Activated naive CD8-positive, alpha-beta T cell treated with anti-CD3 and anti-CD28 coated beads for 36 hours (primary cell): Measurements from ENCODE around the gene CHD3. TPM values are rescaled to one million over a fixed set of nuclear protein-coding genes. Genes with fewer than 3 reads are reported as not detected.
A peak's percentile ranks its signal among the peaks of the same experiment; 100 is the strongest.

Experiments used
- DNase-seq: peaks from one replicate; pipeline ENCODE4 v3.0.0; 2021
- H3K27ac Mint-ChIP-seq: one replicate; pipeline ENCODE4 v1.8.0; 2022; ENCODE audit warnings: mild to moderate bottlenecking, moderate library complexity, mixed read lengths
- H3K27me3 Mint-ChIP-seq: one replicate; pipeline ENCODE4 v1.8.0; 2022; ENCODE audit warnings: mild to moderate bottlenecking, mixed read lengths
- H3K36me3 Mint-ChIP-seq: one replicate; pipeline ENCODE4 v1.8.0; 2021; ENCODE audit warnings: mild to moderate bottlenecking, mixed read lengths
- H3K4me1 Mint-ChIP-seq: one replicate; pipeline ENCODE4 v1.8.0; 2021; ENCODE audit warnings: mixed read lengths
- H3K4me3 Mint-ChIP-seq: one replicate; pipeline ENCODE4 v1.8.0; 2022; ENCODE audit warnings: mild to moderate bottlenecking, moderate library complexity, mixed read lengths
- H3K9me3 Mint-ChIP-seq: one replicate; pipeline ENCODE4 v1.8.0; 2022; ENCODE audit warnings: mixed read lengths
- total RNA-seq, 2 experiments: library from RNA; stranded (reverse); gene quantifications; one replicate each; pipeline ENCODE4 v1.2.3, GENCODE V29; 2021

Gene CHD3
- total RNA-seq, 2 experiments from 2014 or later = 123 to 129 TPM

GRCh38 chr17:7922845-7923628, 34.4 kb downstream of the CHD3 start:
- peaks cover 4% of the 10 kb centered on the region for H3K36me3 Mint-ChIP-seq
- H3K27ac Mint-ChIP-seq = peak overlapping the region; percentile 80
- DNase-seq = peak; percentile 84
- no peaks in the 10 kb centered on the region for H3K27me3 Mint-ChIP-seq
- H3K4me1 Mint-ChIP-seq = peaks cover 12% of the 10 kb centered on the region
- H3K4me3 Mint-ChIP-seq = peak overlapping the region; percentile 50
- no peaks in the 10 kb centered on the region for H3K9me3 Mint-ChIP-seq

GRCh38 chr17:7927596-7927995, 39.0 kb downstream of the CHD3 start:
- H3K36me3 Mint-ChIP-seq = peaks cover 12% of the 10 kb centered on the region
- DNase-seq = no peak
- H3K4me1 Mint-ChIP-seq = peaks cover 19% of the 10 kb centered on the region
- no peaks in the 10 kb centered on the region for H3K27me3 Mint-ChIP-seq
- H3K27ac Mint-ChIP-seq = no peak overlapping the region
- no peaks in the 10 kb centered on the region for H3K9me3 Mint-ChIP-seq
- no peak overlapping the region for H3K4me3 Mint-ChIP-seq

- no peaks in the 10 kb centered on the region for H3K9me3 Mint-ChIP-seq
- no peak within 1 kb of the TSS for H3K27ac Mint-ChIP-seq
- H3K4me1 Mint-ChIP-seq = peaks cover 25% of the 10 kb centered on the region
- DNase-seq = peak; percentile 61
- peaks cover 17% of the 10 kb centered on the region for H3K36me3 Mint-ChIP-seq
- no peaks in the 10 kb centered on the region for H3K27me3 Mint-ChIP-seq
- H3K4me3 Mint-ChIP-seq = peak within 1 kb of the TSS; percentile 97
These were observed 40.8 kb downstream of the CHD3 start, which contains the start of gene KCNAB3 for GRCh38 chr17:7929158-7930023. TSS of gene KCNAB3 (minus strand) at chr17:7929856. CDS start at chr17:7929435, 421 bp downstream.

GRCh38 chr17:7930841-7931631, 42.4 kb downstream of the CHD3 start:
- Mint-ChIP-seq H3K27ac (peak overlapping the region; percentile 97), H3K4me1 (peaks cover 31% of the 10 kb centered on the region), H3K36me3 (peaks cover 24% of the 10 kb centered on the region), H3K4me3 (peak overlapping the region; percentile 97), H3K9me3 (no peaks in the 10 kb centered on the region), H3K27me3 (no peaks in the 10 kb centered on the region)
- no peak for DNase-seq

GRCh38 chr17:7931709-7932482, 43.3 kb downstream of the CHD3 start, which contains the start of the genes CNTROB and TRAPPC1:
TSS of gene CNTROB (plus strand) at chr17:7932206. CDS start at chr17:7933080, 874 bp downstream.
TSS of gene TRAPPC1 (minus strand) at chr17:7931946. CDS start at chr17:7931829, 117 bp downstream.
- peak within 1 kb of the TSS; percentile 97 for H3K27ac Mint-ChIP-seq
- peaks cover 31% of the 10 kb centered on the region for H3K4me1 Mint-ChIP-seq
- no peaks in the 10 kb centered on the region for H3K9me3 Mint-ChIP-seq
- H3K36me3 Mint-ChIP-seq = peaks cover 31% of the 10 kb centered on the region
- no peaks in the 10 kb centered on the region for H3K27me3 Mint-ChIP-seq
- peak within 1 kb of the TSS; percentile 97 for H3K4me3 Mint-ChIP-seq
- peak; percentile 100 for DNase-seq

GRCh38 chr17:7932483-7932891, 43.9 kb downstream of the CHD3 start:
- peak; percentile 26 for DNase-seq
- Mint-ChIP-seq H3K4me3 (peak overlapping the region; percentile 97), H3K36me3 (peaks cover 35% of the 10 kb centered on the region), H3K4me1 (peaks cover 31% of the 10 kb centered on the region), H3K9me3 (no peaks in the 10 kb centered on the region), H3K27me3 (no peaks in the 10 kb centered on the region), H3K27ac (peak overlapping the region; percentile 97)

GRCh38 chr17:7932949-7933348, 44.4 kb downstream of the CHD3 start:
- DNase-seq = peak; percentile 39
- peak overlapping the region; percentile 64 for H3K27ac Mint-ChIP-seq
- no peaks in the 10 kb centered on the region for H3K9me3 Mint-ChIP-seq
- H3K36me3 Mint-ChIP-seq = peaks cover 35% of the 10 kb centered on the region
- peak overlapping the region; percentile 97 for H3K4me3 Mint-ChIP-seq
- no peaks in the 10 kb centered on the region for H3K27me3 Mint-ChIP-seq
- H3K4me1 Mint-ChIP-seq = peaks cover 31% of the 10 kb centered on the region

GRCh38 chr17:7935859-7936258, 47.3 kb downstream of the CHD3 start:
- H3K27ac Mint-ChIP-seq = no peak overlapping the region
- no peaks in the 10 kb centered on the region for H3K9me3 Mint-ChIP-seq
- peaks cover 24% of the 10 kb centered on the region for H3K4me1 Mint-ChIP-seq
- H3K4me3 Mint-ChIP-seq = no peak overlapping the region
- H3K36me3 Mint-ChIP-seq = peaks cover 41% of the 10 kb centered on the region
- no peaks in the 10 kb centered on the region for H3K27me3 Mint-ChIP-seq
- DNase-seq = no peak

GRCh38 chr17:7940034-7940433, 51.4 kb downstream of the CHD3 start:
- no peaks in the 10 kb centered on the region for H3K9me3 Mint-ChIP-seq
- H3K4me3 Mint-ChIP-seq = no peak overlapping the region
- H3K27me3 Mint-ChIP-seq = no peaks in the 10 kb centered on the region
- peaks cover 2% of the 10 kb centered on the region for H3K4me1 Mint-ChIP-seq
- no peak for DNase-seq
- peaks cover 33% of the 10 kb centered on the region for H3K36me3 Mint-ChIP-seq
- no peak overlapping the region for H3K27ac Mint-ChIP-seq

GRCh38 chr17:7940743-7941142, 52.2 kb downstream of the CHD3 start:
- H3K27ac Mint-ChIP-seq = no peak overlapping the region
- no peaks in the 10 kb centered on the region for H3K4me1 Mint-ChIP-seq
- peaks cover 30% of the 10 kb centered on the region for H3K36me3 Mint-ChIP-seq
- no peak for DNase-seq
- no peak overlapping the region for H3K4me3 Mint-ChIP-seq
- no peaks in the 10 kb centered on the region for H3K27me3 Mint-ChIP-seq
- H3K9me3 Mint-ChIP-seq = no peaks in the 10 kb centered on the region

GRCh38 chr17:7943291-7943690, 54.7 kb downstream of the CHD3 start:
- Mint-ChIP-seq H3K27ac (no peak overlapping the region), H3K9me3 (no peaks in the 10 kb centered on the region), H3K4me1 (no peaks in the 10 kb centered on the region), H3K4me3 (no peak overlapping the region), H3K36me3 (peaks cover 26% of the 10 kb centered on the region), H3K27me3 (no peaks in the 10 kb centered on the region)
- no peak for DNase-seq

GRCh38 chr17:7944326-7944725, 55.7 kb downstream of the CHD3 start:
- H3K27me3 Mint-ChIP-seq = no peaks in the 10 kb centered on the region
- H3K27ac Mint-ChIP-seq = no peak overlapping the region
- no peaks in the 10 kb centered on the region for H3K9me3 Mint-ChIP-seq
- no peak for DNase-seq
- peaks cover 33% of the 10 kb centered on the region for H3K36me3 Mint-ChIP-seq
- no peak overlapping the region for H3K4me3 Mint-ChIP-seq
- no peaks in the 10 kb centered on the region for H3K4me1 Mint-ChIP-seq

- Mint-ChIP-seq H3K9me3 (no peaks in the 10 kb centered on the region), H3K36me3 (peaks cover 37% of the 10 kb centered on the region), H3K4me1 (no peaks in the 10 kb centered on the region), H3K27me3 (no peaks in the 10 kb centered on the region), H3K27ac (no peak overlapping the region), H3K4me3 (no peak overlapping the region)
- no peak for DNase-seq
These were observed 57.1 kb downstream of the CHD3 start for GRCh38 chr17:7945651-7946050.

- no peaks in the 10 kb centered on the region for H3K9me3 Mint-ChIP-seq
- no peak overlapping the region for H3K27ac Mint-ChIP-seq
- H3K4me3 Mint-ChIP-seq = no peak overlapping the region
- H3K4me1 Mint-ChIP-seq = peaks cover 6% of the 10 kb centered on the region
- DNase-seq = no peak
- no peaks in the 10 kb centered on the region for H3K27me3 Mint-ChIP-seq
- H3K36me3 Mint-ChIP-seq = peaks cover 34% of the 10 kb centered on the region
These were observed 57.9 kb downstream of the CHD3 start for GRCh38 chr17:7946441-7946840.
